ENCODE data around the gene PCDHA3.
"Not testable (repeated sequence)": the region's sequence is repeated elsewhere in the genome, so short reads cannot be mapped to it uniquely, and the experiment has no call there.

Gene PCDHA3

DNA sequence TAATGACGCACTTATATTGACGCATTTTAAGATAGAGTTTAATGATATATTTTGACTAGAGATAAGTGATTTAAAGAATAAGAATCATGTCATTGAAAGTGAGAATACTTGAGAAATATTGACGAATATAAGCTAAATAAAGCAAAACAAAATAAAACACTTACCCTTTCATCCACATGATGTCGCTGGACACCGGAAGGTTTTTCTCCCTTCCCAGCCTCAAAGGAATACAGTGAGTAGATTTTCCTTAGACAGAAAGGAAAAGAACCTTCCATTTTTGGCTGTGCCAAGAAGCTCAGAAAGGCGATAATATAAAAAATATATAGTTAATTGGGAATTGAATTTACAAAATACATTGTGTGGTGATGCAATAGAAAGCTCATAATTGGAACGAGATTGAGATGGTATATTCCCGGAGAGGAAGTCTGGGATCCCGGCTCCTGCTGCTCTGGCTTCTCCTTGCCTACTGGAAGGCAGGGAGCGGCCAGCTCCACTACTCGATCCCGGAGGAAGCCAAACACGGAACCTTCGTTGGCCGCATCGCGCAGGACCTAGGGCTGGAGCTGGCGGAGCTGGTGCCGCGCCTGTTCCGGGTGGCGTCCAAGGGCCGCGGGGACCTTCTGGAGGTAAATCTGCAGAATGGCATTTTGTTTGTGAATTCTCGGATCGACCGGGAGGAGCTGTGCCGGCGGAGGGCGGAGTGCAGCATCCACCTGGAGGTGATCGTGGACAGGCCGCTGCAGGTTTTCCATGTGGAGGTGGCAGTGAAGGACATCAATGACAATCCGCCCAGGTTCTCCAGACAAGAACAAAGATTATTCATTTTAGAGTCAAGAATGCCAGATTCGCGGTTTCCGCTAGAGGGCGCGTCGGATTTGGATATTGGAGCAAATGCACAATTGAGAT is 20.8 kb downstream of the PCDHA3 start, which contains the start of gene PCDHA5:
TSS of gene PCDHA5 (plus strand) at position 239 of the 906 bp plus-strand sequence.
- DNase-seq (ENCODE audit: low read depth in 2 of 2) = no peak

DNA sequence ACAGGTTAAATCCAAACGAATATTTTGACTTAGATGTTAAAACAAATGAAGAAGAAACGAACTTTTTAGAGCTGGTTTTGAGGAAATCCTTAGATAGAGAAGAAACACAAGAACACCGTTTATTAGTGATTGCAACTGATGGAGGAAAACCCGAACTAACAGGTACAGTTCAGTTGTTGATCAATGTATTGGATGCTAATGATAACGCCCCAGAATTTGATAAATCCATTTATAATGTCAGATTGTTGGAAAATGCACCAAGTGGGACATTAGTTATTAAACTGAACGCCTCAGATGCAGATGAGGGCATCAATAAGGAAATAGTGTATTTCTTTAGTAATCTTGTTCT is 21.4 kb downstream of the PCDHA3 start:
- DNase-seq (ENCODE audit: low read depth in 2 of 2) = no peak

GRCh38 chr5:140822969-140823368 is 22.1 kb downstream of the PCDHA3 start:
- DNase-seq (ENCODE audit: low read depth in 2 of 2) = not testable (repeated sequence)

DNA sequence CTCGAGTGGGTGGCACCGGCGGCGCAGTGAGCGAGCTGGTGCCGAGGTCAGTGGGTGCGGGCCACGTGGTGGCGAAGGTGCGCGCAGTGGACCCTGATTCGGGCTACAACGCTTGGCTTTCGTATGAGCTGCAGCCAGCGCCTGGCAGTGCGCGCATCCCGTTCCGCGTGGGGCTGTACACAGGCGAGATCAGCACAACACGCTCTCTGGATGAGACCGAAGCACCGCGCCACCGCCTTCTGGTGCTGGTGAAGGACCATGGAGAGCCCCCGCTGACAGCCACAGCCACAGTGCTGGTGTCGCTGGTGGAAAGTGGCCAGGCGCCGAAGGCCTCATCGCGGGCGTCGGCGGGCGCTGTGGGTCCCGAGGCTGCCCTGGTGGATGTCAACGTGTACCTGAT is 22.6 kb downstream of the PCDHA3 start:
- DNase-seq (ENCODE audit: low read depth in 2 of 2) = no peak

DNA sequence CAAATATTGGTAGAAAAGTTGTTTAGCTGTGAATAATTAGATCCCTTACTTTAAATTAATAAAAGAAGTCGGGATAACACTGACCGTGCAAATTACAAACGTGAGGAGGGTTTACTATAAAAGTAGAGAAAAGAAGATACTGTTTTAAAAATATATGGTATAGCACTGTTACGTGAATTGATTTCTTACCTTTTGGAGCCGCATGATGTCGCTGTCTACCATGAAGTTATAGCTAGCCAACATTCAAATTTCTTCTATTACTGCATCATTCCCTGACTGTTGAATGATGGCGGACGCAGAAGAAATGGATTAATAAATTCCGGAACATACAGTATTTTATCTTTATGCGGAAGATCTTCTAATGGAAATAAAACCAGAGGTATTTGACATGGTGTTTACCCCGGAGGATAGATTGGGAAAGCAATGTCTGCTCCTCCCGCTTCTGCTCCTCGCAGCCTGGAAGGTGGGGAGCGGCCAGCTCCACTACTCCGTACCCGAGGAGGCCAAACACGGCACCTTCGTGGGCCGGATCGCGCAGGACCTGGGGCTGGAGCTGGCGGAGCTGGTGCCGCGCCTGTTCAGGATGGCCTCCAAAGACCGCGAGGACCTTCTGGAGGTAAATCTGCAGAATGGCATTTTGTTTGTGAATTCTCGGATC is 27.0 kb downstream of the PCDHA3 start, which contains the start of gene PCDHA6:
TSS of gene PCDHA6 (plus strand) at position 257 of the 658 bp plus-strand sequence. CDS start at position 389, 132 bp downstream.
- DNase-seq (ENCODE audit: low read depth in 2 of 2) = no peak

DNA sequence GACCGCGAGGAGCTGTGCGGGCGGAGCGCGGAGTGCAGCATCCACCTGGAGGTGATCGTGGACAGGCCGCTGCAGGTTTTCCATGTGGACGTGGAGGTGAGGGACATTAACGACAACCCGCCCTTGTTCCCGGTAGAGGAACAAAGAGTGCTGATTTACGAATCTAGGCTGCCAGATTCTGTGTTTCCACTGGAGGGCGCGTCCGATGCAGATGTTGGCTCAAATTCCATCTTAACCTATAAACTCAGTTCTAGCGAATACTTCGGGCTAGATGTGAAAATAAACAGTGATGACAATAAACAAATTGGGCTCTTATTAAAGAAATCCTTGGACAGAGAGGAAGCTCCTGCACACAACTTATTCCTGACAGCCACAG is 27.5 kb downstream of the PCDHA3 start:
- no peak for DNase-seq (ENCODE audit: low read depth in 2 of 2)

DNA sequence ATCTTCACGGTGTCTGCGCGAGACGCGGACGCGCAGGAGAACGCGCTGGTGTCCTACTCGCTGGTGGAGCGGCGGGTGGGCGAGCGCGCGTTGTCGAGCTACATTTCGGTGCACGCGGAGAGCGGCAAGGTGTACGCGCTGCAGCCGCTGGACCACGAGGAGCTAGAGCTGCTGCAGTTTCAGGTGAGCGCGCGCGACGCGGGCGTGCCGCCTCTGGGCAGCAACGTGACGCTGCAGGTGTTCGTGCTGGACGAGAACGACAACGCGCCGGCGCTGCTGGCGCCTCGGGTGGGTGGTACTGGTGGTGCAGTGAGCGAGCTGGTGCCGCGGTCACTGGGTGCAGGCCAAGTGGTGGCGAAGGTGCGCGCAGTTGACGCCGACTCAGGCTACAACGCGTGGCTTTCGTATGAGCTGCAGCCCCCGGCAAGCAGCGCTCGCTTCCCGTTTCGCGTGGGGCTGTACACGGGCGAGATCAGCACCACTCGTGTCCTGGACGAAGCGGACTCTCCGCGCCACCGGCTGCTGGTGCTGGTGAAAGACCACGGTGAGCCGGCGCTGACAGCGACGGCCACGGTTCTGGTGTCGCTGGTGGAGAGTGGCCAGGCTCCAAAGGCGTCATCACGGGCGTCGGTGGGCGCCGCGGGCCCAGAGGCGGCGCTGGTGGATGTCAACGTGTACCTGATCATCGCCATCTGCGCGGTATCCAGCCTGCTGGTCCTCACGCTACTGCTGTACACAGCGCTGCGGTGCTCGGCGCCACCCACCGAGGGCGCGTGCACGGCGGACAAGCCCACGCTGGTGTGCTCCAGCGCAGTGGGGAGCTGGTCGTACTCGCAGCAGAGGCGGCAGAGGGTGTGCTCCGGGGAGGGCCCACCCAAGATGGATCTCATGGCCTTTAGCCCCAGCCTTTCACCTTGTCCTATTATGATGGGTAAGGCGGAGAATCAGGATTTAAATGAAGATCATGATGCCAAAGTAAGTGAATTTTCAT is 28.9 kb downstream of the PCDHA3 start:
- not testable (repeated sequence) for DNase-seq (ENCODE audit: low read depth in 2 of 2)

- no peak for DNase-seq (ENCODE audit: low read depth in 2 of 2)
Observed at GRCh38 chr5:140833993-140834392, 33.1 kb downstream of the PCDHA3 start, which contains the start of gene PCDHA7. PCDHA7 (plus strand) TSS chr5:140834269; CDS start chr5:140834384, 115 bp downstream.

DNA sequence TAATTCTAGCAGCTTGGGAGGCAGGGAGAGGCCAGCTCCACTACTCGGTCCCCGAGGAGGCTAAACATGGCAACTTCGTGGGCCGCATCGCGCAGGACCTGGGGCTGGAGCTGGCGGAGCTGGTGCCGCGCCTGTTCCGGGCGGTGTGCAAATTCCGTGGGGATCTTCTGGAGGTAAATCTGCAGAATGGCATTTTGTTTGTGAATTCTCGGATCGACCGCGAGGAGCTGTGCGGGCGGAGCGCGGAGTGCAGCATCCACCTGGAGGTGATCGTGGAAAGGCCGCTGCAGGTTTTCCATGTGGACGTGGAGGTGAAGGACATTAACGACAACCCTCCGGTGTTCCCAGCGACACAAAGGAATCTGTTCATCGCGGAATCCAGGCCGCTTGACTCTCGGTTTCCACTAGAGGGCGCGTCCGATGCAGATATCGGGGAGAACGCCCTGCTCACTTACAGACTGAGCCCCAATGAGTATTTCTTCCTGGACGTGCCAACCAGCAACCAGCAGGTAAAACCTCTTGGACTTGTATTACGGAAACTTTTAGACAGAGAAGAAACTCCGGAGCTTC is 33.7 kb downstream of the PCDHA3 start:
- not testable (repeated sequence) for DNase-seq (ENCODE audit: low read depth in 2 of 2)

DNA sequence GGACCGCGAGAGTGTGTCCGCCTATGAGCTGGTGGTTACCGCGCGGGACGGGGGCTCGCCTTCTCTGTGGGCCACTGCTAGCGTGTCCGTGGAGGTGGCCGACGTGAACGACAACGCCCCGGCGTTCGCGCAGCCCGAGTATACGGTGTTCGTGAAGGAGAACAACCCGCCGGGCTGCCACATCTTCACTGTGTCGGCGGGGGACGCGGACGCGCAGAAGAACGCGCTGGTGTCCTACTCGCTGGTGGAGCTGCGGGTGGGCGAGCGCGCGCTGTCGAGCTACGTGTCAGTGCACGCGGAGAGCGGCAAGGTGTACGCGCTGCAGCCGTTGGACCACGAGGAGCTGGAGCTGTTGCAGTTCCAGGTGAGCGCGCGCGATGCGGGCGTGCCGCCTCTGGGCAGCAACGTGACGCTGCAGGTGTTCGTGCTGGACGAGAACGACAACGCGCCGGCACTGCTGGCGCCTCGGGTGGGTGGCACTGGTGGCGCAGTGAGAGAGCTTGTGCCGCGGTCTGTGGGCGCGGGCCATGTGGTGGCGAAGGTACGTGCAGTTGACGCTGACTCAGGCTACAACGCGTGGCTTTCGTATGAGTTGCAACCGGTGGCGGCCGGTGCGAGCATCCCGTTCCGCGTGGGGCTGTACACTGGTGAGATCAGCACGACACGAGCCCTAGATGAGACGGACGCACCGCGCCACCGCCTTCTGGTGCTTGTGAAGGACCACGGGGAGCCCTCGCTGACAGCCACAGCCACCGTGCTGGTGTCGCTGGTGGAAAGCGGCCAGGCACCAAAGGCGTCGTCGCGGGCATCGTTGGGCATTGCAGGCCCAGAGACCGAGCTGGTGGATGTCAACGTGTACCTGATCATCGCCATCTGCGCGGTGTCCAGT is 35.0 kb downstream of the PCDHA3 start:
- DNase-seq (ENCODE audit: low read depth in 2 of 2) = no peak

DNA sequence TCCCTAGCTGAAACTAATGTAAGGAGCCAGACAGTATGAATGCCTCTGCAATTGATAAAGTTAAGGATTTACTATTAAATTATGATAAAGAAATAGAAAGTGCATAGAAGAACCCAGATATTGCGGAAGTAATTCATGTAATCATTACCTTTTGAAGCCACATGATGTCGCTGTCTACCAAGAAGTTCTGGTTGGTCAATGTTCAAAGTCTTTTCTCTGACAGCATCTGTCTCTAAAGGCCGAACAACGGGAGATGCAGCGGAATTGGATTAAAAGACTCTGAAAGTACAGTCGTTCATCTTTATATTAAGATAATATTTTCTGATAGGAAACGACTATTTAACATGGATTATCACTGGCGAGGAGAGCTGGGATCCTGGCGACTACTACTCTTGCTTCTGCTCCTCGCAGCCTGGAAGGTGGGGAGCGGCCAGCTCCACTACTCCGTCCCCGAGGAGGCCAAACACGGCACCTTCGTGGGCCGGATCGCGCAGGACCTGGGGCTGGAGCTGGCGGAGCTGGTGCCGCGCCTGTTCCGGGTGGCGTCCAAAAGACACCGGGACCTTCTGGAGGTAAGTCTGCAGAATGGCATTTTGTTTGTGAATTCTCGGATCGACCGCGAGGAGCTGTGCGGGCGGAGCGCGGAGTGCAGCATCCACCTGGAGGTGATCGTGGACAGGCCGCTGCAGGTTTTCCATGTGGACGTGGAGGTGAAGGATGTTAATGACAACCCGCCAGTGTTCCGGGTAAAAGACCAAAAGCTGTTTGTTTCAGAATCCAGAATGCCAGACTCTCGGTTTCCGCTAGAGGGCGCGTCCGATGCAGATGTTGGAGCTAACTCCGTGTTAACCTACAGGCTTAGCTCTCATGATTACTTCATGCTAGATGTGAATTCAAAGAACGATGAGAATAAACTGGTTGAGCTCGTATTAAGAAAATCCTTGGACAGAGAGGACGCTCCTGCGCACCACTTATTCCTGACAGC is 40.4 kb downstream of the PCDHA3 start, which contains the start of gene PCDHA8:
TSS of gene PCDHA8 (plus strand) at position 210 of the 985 bp plus-strand sequence. CDS start at position 345, 135 bp downstream.
- DNase-seq (ENCODE audit: low read depth in 2 of 2) = no peak

DNA sequence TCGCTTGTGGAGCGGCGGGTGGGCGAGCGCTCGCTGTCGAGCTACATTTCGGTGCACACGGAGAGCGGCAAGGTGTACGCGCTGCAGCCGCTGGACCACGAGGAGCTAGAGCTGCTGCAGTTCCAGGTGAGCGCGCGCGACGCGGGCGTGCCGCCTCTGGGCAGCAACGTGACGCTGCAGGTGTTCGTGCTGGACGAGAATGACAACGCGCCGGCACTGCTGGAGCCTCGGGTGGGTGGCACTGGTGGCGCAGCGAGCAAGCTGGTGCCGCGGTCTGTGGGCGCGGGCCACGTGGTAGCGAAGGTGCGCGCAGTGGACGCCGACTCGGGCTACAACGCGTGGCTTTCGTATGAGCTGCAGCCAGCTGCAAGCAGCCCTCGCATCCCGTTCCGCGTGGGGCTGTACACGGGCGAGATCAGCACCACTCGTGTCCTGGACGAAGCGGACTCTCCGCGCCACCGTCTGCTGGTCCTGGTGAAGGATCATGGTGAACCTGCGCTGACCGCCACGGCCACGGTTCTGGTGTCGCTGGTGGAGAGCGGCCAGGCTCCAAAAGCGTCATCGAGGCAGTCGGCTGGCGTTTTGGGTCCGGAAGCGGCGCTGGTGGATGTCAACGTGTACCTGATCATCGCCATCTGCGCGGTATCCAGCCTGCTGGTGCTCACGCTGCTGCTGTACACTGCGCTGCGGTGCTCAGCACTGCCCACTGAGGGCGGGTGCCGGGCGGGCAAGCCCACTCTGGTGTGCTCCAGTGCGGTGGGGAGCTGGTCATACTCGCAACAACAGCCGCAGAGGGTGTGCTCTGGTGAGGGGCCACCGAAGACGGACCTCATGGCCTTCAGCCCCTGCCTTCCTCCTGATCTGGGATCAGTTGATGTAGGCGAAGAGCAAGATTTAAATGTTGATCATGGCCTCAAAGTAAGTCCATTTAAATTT is 42.2 kb downstream of the PCDHA3 start:
- DNase-seq (ENCODE audit: low read depth in 2 of 2) = no peak

GRCh38 chr5:140848139-140849102 is 47.6 kb downstream of the PCDHA3 start, which contains the start of gene PCDHA9:
PCDHA9 (plus strand) TSS chr5:140848382; CDS start chr5:140848496, 114 bp downstream.
- DNase-seq (ENCODE audit: low read depth in 2 of 2) = not testable (repeated sequence)

GRCh38 chr5:140849831-140850634 is 49.2 kb downstream of the PCDHA3 start:
- DNase-seq (ENCODE audit: low read depth in 2 of 2) = not testable (repeated sequence)

Data from stimulated activated CD8-positive, alpha-beta memory T cell treated with anti-CD3 and anti-CD28 coated beads, Interleukin-15, amount 100 ng/mL, for 48 hours (primary cell).